ENCODE results near the gene GNB1L.

GNB1L gene

DNA sequence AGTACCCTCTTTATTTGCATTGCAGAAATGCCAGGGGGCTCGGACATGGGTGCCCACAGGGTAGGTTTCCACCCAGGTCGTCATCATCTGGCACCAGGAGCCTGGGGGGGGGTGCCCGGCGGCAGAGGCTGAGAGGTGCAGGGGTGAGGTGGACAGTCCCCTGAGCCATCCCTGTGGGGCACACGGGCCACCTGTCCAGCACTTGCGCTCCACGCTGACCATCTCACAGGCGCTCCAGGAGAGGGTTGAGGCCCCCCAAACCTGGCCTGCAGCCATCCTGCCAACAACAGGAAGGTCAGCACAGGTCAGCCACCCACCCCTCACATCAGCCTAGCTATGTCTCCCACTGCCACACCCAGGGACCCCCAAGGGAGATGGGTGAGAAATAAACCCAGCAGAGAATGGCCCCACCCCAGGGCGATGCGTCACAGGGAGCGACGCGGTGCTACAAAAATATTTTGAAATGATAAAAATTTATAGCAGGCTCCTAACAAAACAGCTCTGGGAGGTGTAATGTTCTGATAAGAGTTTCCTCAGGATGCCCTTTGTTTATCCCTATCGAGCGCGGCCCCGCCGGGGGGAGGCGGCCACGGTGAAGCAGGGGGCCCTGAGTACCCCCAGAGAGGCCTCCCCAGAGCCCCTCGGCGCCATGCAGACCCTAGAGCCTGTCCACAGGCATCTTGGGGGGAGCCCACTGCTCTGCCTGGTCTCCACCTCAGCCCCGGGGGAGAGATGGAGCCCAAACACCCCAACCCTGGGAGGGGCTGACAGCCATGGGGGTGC lies 21.0 kb upstream of the GNB1L start:
- DNase-seq = no peak

- no peak for DNase-seq
These were observed 20.4 kb upstream of the GNB1L start for GRCh38 chr22:19875061-19875530.

DNA sequence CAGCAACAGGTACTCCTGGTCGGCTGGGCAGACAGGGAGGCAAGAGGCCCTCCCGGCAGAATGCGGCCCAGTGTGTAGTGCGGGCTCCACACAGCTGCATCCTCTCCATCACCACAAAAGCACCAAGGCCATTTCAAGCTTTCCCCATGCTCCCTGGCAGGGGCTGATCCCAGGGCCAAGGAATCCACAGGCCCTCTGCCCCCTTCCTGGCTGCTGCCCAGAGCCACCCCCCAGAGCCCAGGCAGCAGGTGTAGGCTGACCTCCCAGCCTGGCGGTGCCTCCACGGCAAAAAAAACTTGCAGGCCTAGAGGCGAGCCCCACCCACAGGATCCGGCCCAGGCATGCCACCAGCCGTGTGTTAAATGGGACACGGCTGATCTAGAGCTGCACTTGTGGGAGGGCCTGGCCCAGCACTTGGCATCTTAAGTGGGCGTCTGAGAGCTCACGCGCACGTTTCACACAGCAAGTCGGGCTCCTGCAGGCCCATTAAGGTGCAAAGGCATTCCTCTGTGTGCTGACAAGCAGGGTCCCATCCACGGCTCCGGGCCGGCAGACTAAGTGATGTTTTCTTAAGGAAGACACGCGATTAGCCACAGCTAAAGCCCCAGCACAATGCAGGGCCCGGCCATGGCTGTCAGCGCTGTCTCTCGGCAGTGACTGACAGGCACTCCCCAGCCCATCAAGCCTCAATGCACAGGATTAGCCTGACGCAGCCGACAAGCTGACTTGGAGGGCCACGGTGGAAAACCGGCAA lies 19.8 kb upstream of the GNB1L start:
- peak; percentile 65 for DNase-seq

DNA sequence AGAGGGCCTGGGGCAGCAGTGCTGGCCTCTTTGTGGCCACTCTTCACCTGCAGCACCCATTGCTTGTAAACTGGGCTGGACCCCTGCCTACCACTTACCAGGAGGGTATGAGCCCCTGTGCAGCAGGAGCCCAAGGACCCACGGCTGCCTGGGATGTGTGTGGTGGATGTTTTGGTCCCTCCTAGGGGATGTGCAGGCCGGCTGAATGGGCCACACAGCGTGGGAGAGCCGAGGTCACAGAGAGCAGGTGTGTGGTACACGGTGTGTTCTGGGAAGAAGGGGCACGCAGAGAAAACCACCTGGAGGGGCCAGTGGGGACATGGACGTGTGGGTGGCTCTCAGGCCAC lies 19.3 kb upstream of the GNB1L start:
- DNase-seq = no peak

- DNase-seq = no peak
These were observed 18.7 kb upstream of the GNB1L start for GRCh38 chr22:19873138-19873959.

DNA sequence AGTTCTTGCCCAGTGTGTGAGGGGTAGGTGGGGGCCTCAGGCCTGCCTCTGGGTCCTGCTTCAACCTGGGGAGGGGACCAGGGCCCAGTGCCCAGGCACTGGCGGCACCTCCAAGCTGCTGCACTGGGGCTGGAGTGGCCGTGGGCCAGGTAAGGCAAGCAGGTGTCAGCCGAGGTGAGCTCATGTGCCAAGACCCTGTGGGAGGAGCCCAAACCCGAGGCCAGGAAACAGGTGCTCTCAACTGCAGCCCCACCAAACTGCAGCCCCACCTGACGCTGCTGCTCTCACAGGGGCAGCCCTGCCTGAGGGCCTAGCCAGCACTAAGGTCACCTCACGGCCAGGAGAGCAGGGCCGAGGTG lies 18.1 kb upstream of the GNB1L start:
- DNase-seq = no peak

DNA sequence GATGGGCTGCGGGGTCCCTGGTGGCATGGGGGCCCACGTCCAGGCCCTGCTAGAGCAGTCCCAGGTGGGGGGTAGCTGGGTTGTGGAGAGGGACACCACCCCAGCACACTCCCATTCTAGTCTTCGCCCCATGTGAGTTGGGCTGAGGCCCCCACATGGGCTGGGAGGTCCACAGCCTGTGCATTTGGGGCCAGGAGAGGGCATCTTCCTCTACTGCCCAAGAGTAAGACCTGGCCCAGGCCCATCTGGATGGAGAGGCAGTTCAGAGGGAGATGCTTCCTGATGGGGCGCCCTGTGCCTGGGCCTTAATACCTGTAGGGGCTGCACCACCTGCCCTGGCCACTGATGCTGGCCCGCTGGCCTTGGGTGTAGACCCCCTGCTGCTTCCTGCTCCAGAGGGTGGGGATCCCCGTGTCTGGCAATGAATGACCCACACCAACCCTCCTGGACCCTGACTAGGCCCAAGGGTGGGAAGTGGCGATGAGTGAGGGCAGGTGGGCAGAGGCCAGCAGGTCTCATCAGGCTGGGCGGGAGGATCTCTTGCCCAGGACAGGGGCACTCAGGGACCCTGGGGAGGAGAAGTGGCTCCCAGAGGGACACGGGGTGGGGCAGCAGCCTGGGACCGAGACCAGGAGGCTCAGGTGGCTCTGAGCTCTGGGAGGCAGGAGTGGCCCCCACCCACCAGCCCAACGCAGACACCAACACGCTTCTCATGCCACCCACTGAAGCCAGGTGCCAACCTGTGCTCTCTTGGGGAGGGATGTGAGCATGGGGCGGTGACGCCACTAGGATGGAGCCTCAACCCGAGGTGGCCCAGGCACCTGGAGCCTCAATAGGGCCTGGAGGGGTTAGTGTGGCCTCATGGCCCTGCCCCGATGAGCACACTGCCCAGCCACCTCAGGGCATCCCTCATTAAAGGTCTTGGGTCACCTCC lies 17.4 kb upstream of the GNB1L start:
- no peak for DNase-seq

DNA sequence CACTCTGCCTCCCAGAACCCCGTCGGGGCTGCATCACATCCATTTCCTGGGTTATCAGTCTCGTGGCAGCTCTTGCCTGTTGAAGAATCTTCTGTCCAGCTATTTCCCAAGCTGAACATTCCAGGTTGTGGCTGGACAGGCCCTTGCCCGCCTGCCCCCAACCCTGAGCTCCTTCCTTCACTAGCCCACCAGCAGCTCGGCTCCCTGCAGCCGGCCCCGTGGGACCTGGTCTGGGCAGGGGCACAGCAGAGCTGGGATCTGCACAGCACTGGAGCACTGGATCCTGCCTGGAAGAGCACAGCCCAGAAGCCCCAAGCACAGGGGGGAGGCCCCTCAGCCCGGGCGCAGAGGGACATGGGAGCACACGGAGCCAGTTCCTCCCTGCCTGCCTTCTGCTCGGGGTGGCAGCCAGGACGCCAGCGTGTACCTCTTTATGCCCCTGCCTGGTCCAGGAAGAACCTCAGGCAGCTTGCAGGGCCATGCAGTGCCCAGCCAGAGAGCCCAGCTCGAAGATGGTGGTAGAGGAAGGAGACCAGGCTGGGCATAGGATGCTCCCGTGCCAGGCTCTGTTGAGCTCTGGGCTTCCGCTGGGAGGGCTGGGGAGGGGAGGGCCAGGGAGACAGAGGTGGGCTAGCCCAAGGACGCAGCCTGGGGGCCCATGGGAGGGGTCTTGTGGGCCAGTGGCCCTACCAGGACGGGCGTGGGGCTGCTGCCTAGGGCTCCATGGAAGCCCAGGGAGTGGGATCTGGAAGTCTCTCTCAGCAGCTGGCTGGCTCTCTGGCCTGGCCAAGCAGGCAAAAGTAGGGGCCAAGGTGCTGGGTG lies 16.6 kb upstream of the GNB1L start:
- DNase-seq = no peak

- DNase-seq = peak; percentile 95
These were observed 15.7 kb upstream of the GNB1L start for GRCh38 chr22:19870153-19871022.

DNA sequence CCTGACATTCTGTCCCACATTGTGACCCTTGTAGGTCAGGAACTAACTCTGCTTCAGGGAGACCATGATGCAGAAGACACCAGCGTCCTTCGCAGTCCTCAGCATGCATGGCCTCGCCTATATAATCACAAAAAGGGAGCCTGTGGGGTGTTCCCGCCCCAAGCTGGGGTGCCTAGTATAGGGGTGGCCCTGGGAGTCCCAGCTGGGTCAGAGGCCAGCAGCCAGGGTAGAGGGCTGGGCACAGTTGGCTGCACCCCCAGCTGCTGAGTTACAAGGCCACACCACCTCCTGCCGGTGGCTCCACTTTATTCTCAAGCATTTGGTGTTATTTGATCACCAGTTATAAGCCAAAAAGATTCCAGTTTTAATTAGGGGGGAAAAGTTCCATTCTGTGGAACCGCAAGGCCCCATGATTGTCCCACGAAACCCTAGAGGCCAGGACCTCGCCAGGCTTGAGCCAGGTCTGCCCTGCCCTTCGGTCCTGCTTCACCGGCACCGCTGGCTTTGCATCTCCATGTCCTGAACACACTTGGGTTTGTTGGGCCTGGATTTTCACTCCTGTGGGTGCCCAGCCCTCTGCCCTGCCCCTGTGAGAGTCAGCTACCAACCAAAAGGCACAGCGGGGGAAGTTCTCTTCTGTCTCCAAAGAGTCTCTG lies 15.0 kb upstream of the GNB1L start:
- DNase-seq = no peak

- no peak for DNase-seq
These were observed 14.2 kb upstream of the GNB1L start for GRCh38 chr22:19868773-19869471.

- DNase-seq = no peak
These were observed 13.7 kb upstream of the GNB1L start for GRCh38 chr22:19868333-19868732.

- DNase-seq = no peak
These were observed 12.9 kb upstream of the GNB1L start for GRCh38 chr22:19867617-19868016.

- no peak for DNase-seq
These were observed 12.0 kb upstream of the GNB1L start for GRCh38 chr22:19866665-19867009.

DNA sequence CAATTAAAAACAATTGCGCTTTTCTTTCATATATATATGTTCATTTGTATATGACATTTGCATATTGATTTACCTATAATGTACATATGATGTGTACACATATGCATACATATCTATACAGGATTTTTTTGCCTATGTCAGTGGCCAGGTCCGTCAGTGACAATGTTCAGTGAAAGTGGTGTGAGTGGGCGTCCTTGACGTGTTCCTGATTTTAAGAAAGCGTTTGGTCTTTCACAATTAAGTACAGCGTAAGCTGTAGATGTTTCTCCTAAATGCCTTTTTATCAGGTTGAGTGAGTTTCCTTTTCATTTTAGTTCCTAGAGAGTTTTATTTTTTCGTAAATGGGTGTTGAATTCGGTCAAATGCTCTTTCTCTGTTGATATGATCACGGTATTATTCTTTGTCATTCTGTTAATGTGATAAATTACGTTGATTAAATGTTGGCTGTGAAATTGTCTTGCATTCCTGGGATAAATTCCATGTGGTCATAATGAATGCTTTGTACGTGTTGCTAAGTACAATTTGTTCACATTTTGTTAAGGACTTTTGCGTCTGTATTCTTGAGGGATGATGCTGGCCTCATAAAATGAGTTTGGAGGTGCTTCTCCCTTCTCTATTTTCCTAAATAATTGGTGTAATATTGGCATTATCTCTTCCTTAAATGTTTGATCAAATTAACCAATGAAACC lies 10.6 kb upstream of the GNB1L start:
- no peak for DNase-seq

DNA sequence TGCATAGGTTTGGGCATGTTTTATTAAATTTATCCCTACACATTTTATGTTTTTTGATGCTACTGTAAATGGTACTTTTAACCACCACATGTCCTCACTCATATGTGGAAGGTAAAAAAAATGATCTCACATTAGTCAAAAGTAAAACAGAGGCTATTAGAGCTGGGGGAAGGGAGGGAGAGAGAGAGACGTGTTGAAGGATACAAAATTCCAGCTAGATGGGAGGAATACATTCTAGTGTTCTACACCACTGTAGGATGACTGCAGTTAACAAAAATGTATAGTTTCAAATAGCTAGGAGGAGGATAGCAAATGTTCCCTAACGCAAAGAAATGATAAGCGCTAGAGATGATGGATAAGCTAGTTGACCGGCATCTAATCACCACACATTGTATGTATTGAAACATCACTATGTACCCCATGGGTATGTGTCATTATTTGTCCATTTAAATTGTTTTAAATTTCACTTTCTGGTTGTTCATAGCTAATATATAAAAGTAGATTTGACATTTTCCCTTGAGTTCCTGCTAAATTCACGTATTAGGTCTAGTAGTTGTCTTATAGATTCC lies 9.9 kb upstream of the GNB1L start:
- no peak for DNase-seq

GRCh38 chr22:19863571-19863970 lies 8.9 kb upstream of the GNB1L start:
- no peak for DNase-seq

DNA sequence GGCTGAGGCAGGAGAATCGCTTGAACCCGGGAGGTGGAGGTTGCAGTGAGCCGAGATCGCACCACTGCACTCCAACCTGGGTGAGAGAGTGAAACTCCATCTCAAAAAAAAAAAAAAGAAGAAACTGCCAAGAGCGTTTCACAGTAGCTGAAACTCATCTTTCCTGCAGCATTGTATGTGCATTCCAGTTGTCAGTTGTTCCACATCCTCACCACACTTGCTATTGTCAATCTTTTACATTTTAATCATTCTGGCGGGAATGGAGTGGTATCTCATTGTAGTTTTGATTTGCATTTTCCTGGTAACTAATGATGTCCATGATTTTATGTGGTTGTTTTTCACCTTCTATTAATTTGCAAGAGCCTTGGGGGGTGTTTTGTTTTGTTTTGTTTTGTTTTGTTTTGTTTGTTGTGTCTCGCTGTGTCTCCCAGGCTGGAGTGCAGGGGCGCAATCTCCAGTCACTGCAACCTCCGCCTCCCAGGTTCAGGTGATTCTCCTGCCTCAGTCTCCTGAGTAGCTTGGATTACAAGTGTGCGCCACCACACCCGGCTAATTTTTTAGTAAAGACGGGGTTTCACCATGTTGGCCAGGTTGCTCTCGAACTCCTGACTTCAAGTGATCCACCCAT lies 8.1 kb upstream of the GNB1L start:
- no peak for DNase-seq
